GM12878 (cell line): ENCODE data around the gene CHRNA9.

Experiments
- KDM1A ChIP-seq: fragments of 200-600 bp; sonication (generic); IDR thresholded peaks from 2 replicates; pipeline ENCODE4 v1.6.1; 2016; ENCODE audit warnings: borderline replicate concordance
- NFXL1 ChIP-seq: fragments of 450-650 bp; IDR thresholded peaks from 2 replicates; pipeline ENCODE4 v1.6.1; 2017; ENCODE audit warnings: antibody characterized with exemption, mild to moderate bottlenecking, borderline replicate concordance
- NFYA ChIP-seq: IDR thresholded peaks from 2 replicates; pipeline ENCODE4 v1.6.1; 2011; ENCODE audit warnings: low read depth, mild to moderate bottlenecking, low read length, improper control_type of control experiment, borderline replicate concordance
- POLR2AphosphoS5 ChIP-seq: IDR thresholded peaks from 2 replicates; pipeline ENCODE4 v1.6.1; 2011; ENCODE audit warnings: mild to moderate bottlenecking, low read length, inconsistent platforms
- TF ChIP-seq, protein P1 (sequence below): fragments of 450-650 bp; formaldehyde crosslinking; IDR thresholded peaks from 2 replicates; pipeline ENCODE4 v1.4.0; 2022; ENCODE audit warnings: mild to moderate bottlenecking, moderate library complexity
- TF ChIP-seq, protein P2 (sequence below), 3 experiments: IDR thresholded peaks in 2 of 3; conservative IDR thresholded peaks in 1 of 3; 2 replicates each; pipeline ENCODE4 v1.5.1; 2011; ENCODE audit warnings: low read depth in 3 of 3, low read length in 3 of 3, mild to moderate bottlenecking in 3 of 3, control low read depth in 2 of 3, moderate library complexity in 2 of 3, inconsistent platforms in 1 of 3, mixed read lengths in 1 of 3; ENCODE audit not compliant: control insufficient read depth in 2 of 3, insufficient read depth in 1 of 3; ENCODE audit errors: extremely low read depth in 1 of 3

DNA sequence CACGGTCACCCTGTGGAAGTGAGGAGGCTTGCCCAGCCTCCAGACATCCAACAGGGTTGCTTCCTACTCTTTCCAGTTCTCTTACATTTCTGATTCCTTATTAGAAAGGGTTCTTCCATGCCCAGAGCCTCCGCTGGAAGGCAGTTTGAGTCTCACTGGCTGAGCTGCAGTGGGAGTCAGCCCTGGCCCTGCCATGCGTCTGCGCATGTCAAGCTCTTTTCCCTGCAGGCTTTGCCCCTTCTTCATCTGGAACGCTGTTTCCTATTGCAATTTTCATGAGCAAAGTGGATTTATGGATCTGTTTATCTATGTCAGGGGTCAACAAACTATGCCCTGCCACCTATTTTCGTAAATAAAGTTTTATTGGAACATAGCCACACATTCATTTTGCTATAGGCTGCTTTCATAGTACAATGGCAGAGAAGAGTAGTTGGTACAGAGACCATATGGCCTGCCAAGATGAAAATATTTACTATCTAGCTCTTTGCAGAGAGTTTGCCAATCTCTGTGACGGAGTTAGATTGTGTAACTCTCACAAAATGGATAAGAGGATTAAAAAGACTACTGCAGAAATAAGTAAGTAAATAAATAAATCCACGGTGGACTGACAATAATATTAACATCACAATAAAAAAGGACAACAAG is 3.9 kb upstream of the CHRNA9 start:
- TF ChIP-seq, protein P1, sequence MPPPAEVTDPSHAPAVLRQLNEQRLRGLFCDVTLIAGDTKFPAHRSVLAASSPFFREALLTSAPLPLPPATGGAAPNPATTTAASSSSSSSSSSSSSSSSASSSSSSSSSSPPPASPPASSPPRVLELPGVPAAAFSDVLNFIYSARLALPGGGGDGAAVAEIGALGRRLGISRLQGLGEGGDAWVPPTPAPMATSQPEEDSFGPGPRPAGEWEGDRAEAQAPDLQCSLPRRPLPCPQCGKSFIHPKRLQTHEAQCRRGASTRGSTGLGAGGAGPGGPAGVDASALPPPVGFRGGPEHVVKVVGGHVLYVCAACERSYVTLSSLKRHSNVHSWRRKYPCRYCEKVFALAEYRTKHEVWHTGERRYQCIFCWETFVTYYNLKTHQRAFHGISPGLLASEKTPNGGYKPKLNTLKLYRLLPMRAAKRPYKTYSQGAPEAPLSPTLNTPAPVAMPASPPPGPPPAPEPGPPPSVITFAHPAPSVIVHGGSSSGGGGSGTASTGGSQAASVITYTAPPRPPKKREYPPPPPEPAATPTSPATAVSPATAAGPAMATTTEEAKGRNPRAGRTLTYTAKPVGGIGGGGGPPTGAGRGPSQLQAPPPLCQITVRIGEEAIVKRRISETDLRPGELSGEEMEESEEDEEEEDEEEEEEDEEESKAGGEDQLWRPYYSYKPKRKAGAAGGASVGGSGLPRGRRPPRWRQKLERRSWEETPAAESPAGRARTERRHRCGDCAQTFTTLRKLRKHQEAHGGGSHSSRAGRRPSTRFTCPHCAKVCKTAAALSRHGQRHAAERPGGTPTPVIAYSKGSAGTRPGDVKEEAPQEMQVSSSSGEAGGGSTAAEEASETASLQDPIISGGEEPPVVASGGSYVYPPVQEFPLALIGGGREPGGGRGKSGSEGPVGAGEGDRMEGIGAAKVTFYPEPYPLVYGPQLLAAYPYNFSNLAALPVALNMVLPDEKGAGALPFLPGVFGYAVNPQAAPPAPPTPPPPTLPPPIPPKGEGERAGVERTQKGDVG, result no peak
- TF ChIP-seq, protein P2, sequence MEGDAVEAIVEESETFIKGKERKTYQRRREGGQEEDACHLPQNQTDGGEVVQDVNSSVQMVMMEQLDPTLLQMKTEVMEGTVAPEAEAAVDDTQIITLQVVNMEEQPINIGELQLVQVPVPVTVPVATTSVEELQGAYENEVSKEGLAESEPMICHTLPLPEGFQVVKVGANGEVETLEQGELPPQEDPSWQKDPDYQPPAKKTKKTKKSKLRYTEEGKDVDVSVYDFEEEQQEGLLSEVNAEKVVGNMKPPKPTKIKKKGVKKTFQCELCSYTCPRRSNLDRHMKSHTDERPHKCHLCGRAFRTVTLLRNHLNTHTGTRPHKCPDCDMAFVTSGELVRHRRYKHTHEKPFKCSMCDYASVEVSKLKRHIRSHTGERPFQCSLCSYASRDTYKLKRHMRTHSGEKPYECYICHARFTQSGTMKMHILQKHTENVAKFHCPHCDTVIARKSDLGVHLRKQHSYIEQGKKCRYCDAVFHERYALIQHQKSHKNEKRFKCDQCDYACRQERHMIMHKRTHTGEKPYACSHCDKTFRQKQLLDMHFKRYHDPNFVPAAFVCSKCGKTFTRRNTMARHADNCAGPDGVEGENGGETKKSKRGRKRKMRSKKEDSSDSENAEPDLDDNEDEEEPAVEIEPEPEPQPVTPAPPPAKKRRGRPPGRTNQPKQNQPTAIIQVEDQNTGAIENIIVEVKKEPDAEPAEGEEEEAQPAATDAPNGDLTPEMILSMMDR (IDR thresholded peaks at IDR 0.05 in 2 of 3, conservative IDR thresholded peaks at IDR 0.05 in 1 of 3; ENCODE audit: control insufficient read depth in 2 of 3, extremely low read depth in 1 of 3, insufficient read depth in 1 of 3, low read depth in 3 of 3, low read length in 3 of 3), result no peak
- TF ChIP-seq KDM1A (no peak), NFYA (no peak), NFXL1 (no peak), POLR2AphosphoS5 (no peak)
